HCT116 (cell line): ENCODE results near the gene MRPL21. TPM values are rescaled to one million over a fixed set of nuclear protein-coding genes. Genes with fewer than 3 reads are reported as not detected.

ENCODE experiments used
- ATAC-seq: fragments of 200-7000 bp; cut with Tn5 transposase; 2 replicates; pipeline ENCODE4 v1.9.1; 2020; ENCODE audit warnings: mild to moderate bottlenecking, moderate library complexity
- BruUV-seq: library from RNA; stranded (reverse); fragments of 400-500 nt; replicated peaks from 2 replicates; lab custom pipeline; 2021; lab: Mats Ljungman, UMichigan
- CTCF ChIA-PET: fragments of 300-600 bp; sonication (Branson Sonifier 250); formaldehyde crosslinking; loops from one replicate; lab custom pipeline; 2021; ENCODE audit warnings: antibody characterized with exemption; lab: Charles Lee
- POLR2A ChIA-PET: fragments of 300-600, 350-600 bp; sonication (Branson Sonifier 250); formaldehyde crosslinking; loops from one replicate; lab custom pipeline; 2021; ENCODE audit warnings: antibody characterized with exemption; lab: Charles Lee
- RAD21 ChIA-PET, 2 experiments: fragments of 300-600 bp; sonication (Branson Sonifier 250); formaldehyde crosslinking; loops; one replicate each; lab custom pipeline; 2023; ENCODE audit warnings: low total read pairs in 2 of 2; ENCODE audit not compliant: uncharacterized antibody in 2 of 2, unreplicated experiment in 2 of 2, low non-redundant PET in 1 of 2; lab: Charles Lee
- DNase-seq: peaks from one replicate; pipeline ENCODE4 v3.0.0-alpha.2; 2010; ENCODE audit warnings: low read depth, low spot score
- H2AFZ ChIP-seq: fragments of 200-600 bp; shearing (Covaris generic), sonication (generic); 2 replicates; pipeline ENCODE4 v1.6.1; 2017; ENCODE audit warnings: low read depth, mixed run types, mixed read lengths, antibody characterized with exemption, low read length; ENCODE audit not compliant: poor library complexity, severe bottlenecking
- H3K27ac ChIP-seq: 2 replicates; pipeline ENCODE4 v1.5.1; 2012; ENCODE audit warnings: low read depth, low read length
- H3K27me3 ChIP-seq: fragments of 200-600 bp; sonication (generic); 2 replicates; pipeline ENCODE4 v1.6.1; 2016; ENCODE audit warnings: mixed run types, low read length, mixed read lengths; ENCODE audit not compliant: insufficient read depth
- H3K36me3 ChIP-seq, 2 experiments: fragments of 200-500 bp in 1 of 2; fragments of 200-600 bp in 1 of 2; sonication (Bioruptor generic) in 1 of 2; sonication (generic) in 1 of 2; 2 replicates each; pipeline versions ENCODE4 v1.5.1 to v1.6.1; 2014 to 2016; ENCODE audit warnings: low read length in 2 of 2, inconsistent platforms in 1 of 2, mixed read lengths in 1 of 2, mixed run types in 1 of 2; ENCODE audit not compliant: insufficient read depth in 2 of 2, control insufficient read depth in 1 of 2
- H3K4me1 ChIP-seq, 2 experiments: fragments of 200-600 bp in 1 of 2; sonication (generic) in 1 of 2; 2 replicates each; pipeline versions ENCODE4 v1.5.1 to v1.6.1; 2012 to 2017; ENCODE audit warnings: low read length in 2 of 2, inconsistent platforms in 1 of 2, mild to moderate bottlenecking in 1 of 2, mixed read lengths in 1 of 2, mixed run types in 1 of 2, moderate library complexity in 1 of 2; ENCODE audit not compliant: insufficient read depth in 2 of 2, control insufficient read depth in 1 of 2
- H3K4me2 ChIP-seq: fragments of 200-600 bp; sonication (generic); 2 replicates; pipeline ENCODE4 v1.6.1; 2017; ENCODE audit warnings: mixed run types, low read length, mixed read lengths
- H3K4me3 ChIP-seq, 2 experiments: fragments of 200-600 bp in 1 of 2; sonication (generic) in 1 of 2; replicated peaks in 1 of 2; 2 replicates each; pipeline ENCODE4 v1.5.1; 2011 to 2016; ENCODE audit warnings: low read length in 2 of 2, control low read depth in 1 of 2, low read depth in 1 of 2, mild to moderate bottlenecking in 1 of 2, mixed read lengths in 1 of 2, mixed run types in 1 of 2
- H3K79me2 ChIP-seq: fragments of 200-600 bp; sonication (generic); 2 replicates; pipeline ENCODE4 v1.6.1; 2017; ENCODE audit warnings: mild to moderate bottlenecking, mixed run types, low read length, moderate library complexity, mixed read lengths; ENCODE audit not compliant: insufficient read depth
- H3K9ac ChIP-seq: fragments of 200-600 bp; sonication (generic); 2 replicates; pipeline ENCODE4 v1.6.1; 2016; ENCODE audit warnings: low read length, mixed read lengths
- H3K9me2 ChIP-seq: fragments of 200-600 bp; sonication (generic), shearing (Covaris generic); 2 replicates; pipeline ENCODE4 v1.6.1; 2017; ENCODE audit warnings: mixed run types, mild to moderate bottlenecking, moderate library complexity; ENCODE audit not compliant: insufficient read depth
- H3K9me3 ChIP-seq, 2 experiments: fragments of 200-500 bp in 1 of 2; fragments of 200-600 bp in 1 of 2; sonication (Bioruptor generic) in 1 of 2; sonication (generic) in 1 of 2; 2 replicates each; pipeline ENCODE4 v1.6.1; 2014 to 2017; ENCODE audit warnings: low read length in 2 of 2, mixed read lengths in 2 of 2, inconsistent platforms in 1 of 2, low read depth in 1 of 2, mild to moderate bottlenecking in 1 of 2, mixed run types in 1 of 2, moderate library complexity in 1 of 2; ENCODE audit not compliant: control insufficient read depth in 1 of 2, insufficient read depth in 1 of 2
- H4K20me1 ChIP-seq: fragments of 200-600 bp; sonication (generic), shearing (Covaris generic); 2 replicates; pipeline ENCODE4 v1.6.1; 2017; ENCODE audit warnings: mixed run types, mild to moderate bottlenecking, moderate library complexity; ENCODE audit not compliant: insufficient read depth
- EZH2 ChIP-seq: fragments of 200-600 bp; sonication (generic); IDR thresholded peaks from 2 replicates; pipeline ENCODE4 v1.6.1; 2017; ENCODE audit warnings: antibody characterized with exemption, mixed run types
- EZH2phosphoT487 ChIP-seq: fragments of 200-600 bp; IDR thresholded peaks from 2 replicates; pipeline ENCODE4 v1.6.1; 2018; ENCODE audit warnings: antibody characterized with exemption, borderline replicate concordance
- YY1 ChIP-seq: IDR thresholded peaks from 2 replicates; pipeline ENCODE4 v1.6.1; 2011; ENCODE audit warnings: low read length, low read depth, moderate library complexity, mild to moderate bottlenecking; ENCODE audit not compliant: insufficient replicate concordance; ENCODE audit errors: extremely low read depth
- ZFX ChIP-seq: fragments of 450-650 bp; IDR thresholded peaks from 2 replicates; pipeline ENCODE4 v1.6.1; 2017
- intact Hi-C: fragments of 100-400 bp; cut with micrococcal nuclease; formaldehyde crosslinking; loops from 2 replicates; pipeline ENCODE4 v1.10.0; 2022
- total RNA-seq: library from RNA; stranded (reverse); gene quantifications from one replicate; pipeline ENCODE4 v1.2.1, GENCODE V29; 2021; ENCODE audit not compliant: unreplicated experiment

Gene MRPL21
- total RNA-seq, 1 experiment from 2014 or later, result 90.2 TPM

GRCh38 chr11:68941324-68942094, 37.9 kb upstream of the MRPL21 start:
- Histone ChIP-seq H3K9ac (no peak overlapping the region), H3K9me3 (no peaks in the 10 kb centered on the region), H3K4me2 (no peak overlapping the region), H4K20me1 (no peaks in the 10 kb centered on the region), H3K9me2 (no peaks in the 10 kb centered on the region), H3K4me3 (no peak overlapping the region), H3K79me2 (no peaks in the 10 kb centered on the region), H2AFZ (no peak overlapping the region), H3K4me1 (no peaks in the 10 kb centered on the region), H3K27ac (no peak overlapping the region), H3K27me3 (no peaks in the 10 kb centered on the region), H3K36me3 (peaks cover 7 to 11% of the 10 kb centered on the region in 2 experiments; a peak in 2 of 4 replicates)
- DNase-seq (no peak), ATAC-seq (no peak)
- TF ChIP-seq EZH2 (no peak), EZH2phosphoT487 (no peak)
- ChIA-PET CTCF (no interaction called here), RAD21 (interaction anchor here in 1 of 2 experiments (0.7 kb wide), 1 partner anchor 8 kb away, joined by 3 read pairs; no protein-coding TSS in a partner anchor), POLR2A (no interaction called here)
- BruUV-seq, result no TSS peak
- intact Hi-C loops, result no loop called here

DNA sequence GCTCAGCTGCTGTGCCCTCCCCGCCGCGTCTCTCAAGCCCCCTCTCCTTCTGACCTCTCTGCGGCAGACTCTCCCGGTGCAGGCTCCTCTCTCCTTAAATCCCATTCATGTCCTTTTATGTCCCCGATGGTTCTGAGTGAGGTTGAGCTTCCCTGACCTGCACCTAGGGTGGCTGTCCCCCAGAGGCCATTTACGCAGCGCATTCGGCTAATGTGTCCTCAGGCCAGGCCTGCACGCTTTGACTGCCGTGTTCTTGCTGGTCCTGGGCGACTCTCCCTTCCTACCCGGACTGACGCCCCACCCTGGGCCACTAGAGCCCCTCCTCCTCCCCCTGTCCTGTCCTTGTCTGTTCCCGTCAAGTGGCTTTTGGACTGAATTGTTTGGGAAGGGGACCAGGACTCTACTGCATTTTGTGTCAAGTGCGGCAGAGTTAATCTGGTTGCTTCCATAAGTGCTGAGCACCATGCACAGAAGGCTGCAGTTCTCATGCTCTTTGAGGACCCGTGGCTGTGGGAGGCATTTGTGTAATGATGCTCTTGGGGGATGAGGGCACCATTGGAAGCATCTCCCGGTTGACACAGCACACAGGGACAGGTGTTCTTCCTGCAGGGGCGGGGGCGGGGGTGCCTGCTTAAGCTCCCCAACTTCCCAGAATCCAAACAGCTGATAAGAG, 37.2 kb upstream of the MRPL21 start:
- no peak overlapping the region for H3K4me3 ChIP-seq
- H3K36me3 ChIP-seq, result peaks cover 9 to 16% of the 10 kb centered on the region in 2 experiments; a peak in 2 of 4 replicates
- no peaks in the 10 kb centered on the region for H3K9me3 ChIP-seq
- ATAC-seq (no peak), DNase-seq (no peak)
- intact Hi-C loops, result no loop called here
- no peaks in the 10 kb centered on the region for H3K4me1 ChIP-seq
- TF ChIP-seq YY1 (no peak), ZFX (no peak)
- no TSS peak for BruUV-seq
- H3K27me3 ChIP-seq, result no peaks in the 10 kb centered on the region
- no peak overlapping the region for H2AFZ ChIP-seq
- ChIA-PET CTCF (no interaction called here), RAD21 (no interaction called here), POLR2A (no interaction called here)
- H3K27ac ChIP-seq, result no peak overlapping the region
- no peaks in the 10 kb centered on the region for H3K9me2 ChIP-seq
- no peaks in the 10 kb centered on the region for H4K20me1 ChIP-seq
- no peak overlapping the region for H3K9ac ChIP-seq
- H3K4me2 ChIP-seq, result no peak overlapping the region
- H3K79me2 ChIP-seq, result no peaks in the 10 kb centered on the region
